Panc1 (cell line): ENCODE measurements around the gene TFCP2L1.

Experiments used
- CTCF ChIP-seq: fragments of 450-650 bp; IDR thresholded peaks from 2 replicates; pipeline ENCODE4 v1.5.1; 2017; ENCODE audit warnings: mild to moderate bottlenecking
- POLR2AphosphoS5 ChIP-seq: IDR thresholded peaks from 2 replicates; pipeline ENCODE4 v1.6.1; 2012; ENCODE audit warnings: mild to moderate bottlenecking, low read depth, low read length, moderate library complexity

GRCh38 chr2:121205321-121205942 is 79.6 kb downstream of the TFCP2L1 start:
- TF ChIP-seq CTCF: no peak
- TF ChIP-seq POLR2AphosphoS5: no peak
